Suppressor macrophage treated with lipopolysaccharide for 1 hour (primary cell): ENCODE results near the gene UCHL1.
"Not testable (repeated sequence)": the region's sequence is repeated elsewhere in the genome, so short reads cannot be mapped to it uniquely, and the experiment has no call there.

Experiments used
- DNase-seq, 3 donors: peaks; one replicate each; pipeline ENCODE4 v3.0.0-alpha.2; 2020 to 2022

The UCHL1 gene

GRCh38 chr4:41241919-41242318, 14.8 kb upstream of the UCHL1 start:
- DNase-seq, result no peak

GRCh38 chr4:41245983-41246382, 10.7 kb upstream of the UCHL1 start:
- no peak for DNase-seq

GRCh38 chr4:41256131-41256739, 493 bp upstream of the UCHL1 start:
- DNase-seq, result peak in 1 of 3 donors; percentile 2

- DNase-seq, result peak; percentile 67 to 86 (median 79)
These were observed 651 bp downstream of the UCHL1 start for GRCh38 chr4:41257257-41257901.

GRCh38 chr4:41257906-41258305, 1.2 kb downstream of the UCHL1 start:
- DNase-seq, result peak in 1 of 3 donors; percentile 3

GRCh38 chr4:41258783-41259182, 2.1 kb downstream of the UCHL1 start:
- peak; percentile 52 to 60 (median 58) for DNase-seq

GRCh38 chr4:41260116-41260733, 3.5 kb downstream of the UCHL1 start:
- no peak for DNase-seq

- no peak for DNase-seq
These were observed 5.5 kb downstream of the UCHL1 start for GRCh38 chr4:41262198-41262597.

- DNase-seq, result no peak
These were observed 7.5 kb downstream of the UCHL1 start for GRCh38 chr4:41264212-41264611.

GRCh38 chr4:41267997-41268396, 11.3 kb downstream of the UCHL1 start:
- DNase-seq, result no peak

GRCh38 chr4:41268721-41269517, 12.2 kb downstream of the UCHL1 start:
- DNase-seq, result no peak

- DNase-seq, result no peak
These were observed 13.0 kb downstream of the UCHL1 start for GRCh38 chr4:41269682-41270081.

- DNase-seq, result not testable (repeated sequence)
These were observed 19.2 kb downstream of the UCHL1 start for GRCh38 chr4:41275931-41276330.

- no peak for DNase-seq
These were observed 23.3 kb downstream of the UCHL1 start for GRCh38 chr4:41280010-41280409.

GRCh38 chr4:41281038-41281634, 24.4 kb downstream of the UCHL1 start:
- peak; percentile 79 to 89 (median 81) for DNase-seq

GRCh38 chr4:41282366-41282765, 25.6 kb downstream of the UCHL1 start:
- no peak for DNase-seq

GRCh38 chr4:41285202-41285863, 28.6 kb downstream of the UCHL1 start:
- DNase-seq, result no peak

- DNase-seq, result no peak
These were observed 29.1 kb downstream of the UCHL1 start for GRCh38 chr4:41285864-41286235.

- DNase-seq, result no peak
These were observed 30.3 kb downstream of the UCHL1 start for GRCh38 chr4:41287005-41287404.

GRCh38 chr4:41287852-41288251, 31.1 kb downstream of the UCHL1 start:
- no peak for DNase-seq

- DNase-seq, result no peak
These were observed 31.5 kb downstream of the UCHL1 start for GRCh38 chr4:41288254-41288653.

- no peak for DNase-seq
These were observed 33.8 kb downstream of the UCHL1 start for GRCh38 chr4:41290479-41290878.
